Prostate gland (tissue), 2 donors: Measurements from ENCODE around the gene CCR9.

Experiments used
- CTCF ChIP-seq, 4 experiments: fragments of 200-600 bp in 2 of 4; fragments of 450-650 bp in 2 of 4; sonication (generic) in 2 of 4; IDR thresholded peaks; 1 replicate in 3 of 4; 2 replicates in 1 of 4; pipeline ENCODE4 v1.5.1; 2016 to 2019; ENCODE audit warnings: antibody characterized with exemption in 4 of 4, mild to moderate bottlenecking in 2 of 4, moderate library complexity in 2 of 4
- POLR2A ChIP-seq: fragments of 450-650 bp; IDR thresholded peaks from one replicate; pipeline ENCODE4 v1.6.1; 2016; ENCODE audit warnings: antibody characterized with exemption, mild to moderate bottlenecking

DNA sequence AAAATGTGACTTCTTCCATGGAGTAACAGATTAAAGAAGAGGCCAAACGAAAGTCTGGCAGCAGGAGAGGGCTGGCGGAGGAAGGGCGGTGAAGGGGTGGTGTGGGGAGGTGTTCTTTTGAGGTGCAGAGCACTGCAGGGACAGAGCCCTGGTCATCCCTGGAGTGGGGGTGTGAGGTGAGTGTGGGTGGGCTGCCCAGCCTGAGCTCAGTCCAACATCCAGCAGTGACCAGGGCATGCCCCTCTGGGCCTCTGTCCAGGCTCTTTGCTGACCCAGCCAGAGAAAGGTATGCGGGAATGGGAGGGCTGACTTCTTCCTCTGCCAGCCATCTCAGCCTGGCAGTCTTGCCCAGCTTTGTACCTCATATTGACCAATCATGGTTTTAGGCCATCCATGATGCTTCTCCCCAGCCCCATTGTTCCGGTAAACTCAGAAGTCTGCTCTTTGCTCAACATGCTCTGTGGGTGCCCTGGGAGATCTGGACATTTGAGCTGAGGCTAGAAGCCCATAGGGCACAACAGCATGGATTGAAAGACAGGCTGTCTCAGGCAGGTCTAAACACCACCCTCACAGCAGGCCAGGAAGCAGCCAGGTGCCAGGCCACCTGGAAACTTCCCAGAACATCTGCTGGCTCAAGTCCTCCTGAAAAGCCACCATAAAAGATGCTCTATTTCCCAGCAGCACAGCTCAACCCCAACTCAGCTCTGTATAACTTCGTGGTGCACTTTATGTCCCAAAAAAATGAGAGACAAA is 31.0 kb downstream of the CCR9 start:
- no peak for TF ChIP-seq CTCF (IDR thresholded peaks at IDR 0.05)
- TF ChIP-seq POLR2A: no peak
